Measurements from ENCODE around the gene CREG1.
"Not testable (repeated sequence)": the region's sequence is repeated elsewhere in the genome, so short reads cannot be mapped to it uniquely, and the experiment has no call there.

DNA sequence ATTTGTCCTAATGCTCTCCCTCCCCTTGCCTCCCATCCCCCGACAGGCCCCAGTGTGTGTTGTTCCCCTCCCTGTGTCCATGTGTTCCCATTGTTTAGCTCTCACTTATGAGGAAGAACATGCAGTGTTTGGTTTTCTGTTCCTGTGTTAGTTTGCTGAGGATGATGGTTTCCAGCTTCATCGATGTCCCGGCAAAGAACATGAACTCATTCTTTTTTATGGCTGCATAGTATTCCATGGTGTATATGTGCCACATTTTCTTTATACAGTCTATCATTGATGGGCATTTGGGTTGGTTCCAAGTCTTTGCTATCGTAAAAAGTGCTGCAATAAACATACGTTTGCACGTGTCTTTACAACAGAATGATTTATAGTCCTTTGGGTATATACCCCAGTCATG is 17.1 kb upstream of the CREG1 start:
- TF ChIP-seq, protein P1, sequence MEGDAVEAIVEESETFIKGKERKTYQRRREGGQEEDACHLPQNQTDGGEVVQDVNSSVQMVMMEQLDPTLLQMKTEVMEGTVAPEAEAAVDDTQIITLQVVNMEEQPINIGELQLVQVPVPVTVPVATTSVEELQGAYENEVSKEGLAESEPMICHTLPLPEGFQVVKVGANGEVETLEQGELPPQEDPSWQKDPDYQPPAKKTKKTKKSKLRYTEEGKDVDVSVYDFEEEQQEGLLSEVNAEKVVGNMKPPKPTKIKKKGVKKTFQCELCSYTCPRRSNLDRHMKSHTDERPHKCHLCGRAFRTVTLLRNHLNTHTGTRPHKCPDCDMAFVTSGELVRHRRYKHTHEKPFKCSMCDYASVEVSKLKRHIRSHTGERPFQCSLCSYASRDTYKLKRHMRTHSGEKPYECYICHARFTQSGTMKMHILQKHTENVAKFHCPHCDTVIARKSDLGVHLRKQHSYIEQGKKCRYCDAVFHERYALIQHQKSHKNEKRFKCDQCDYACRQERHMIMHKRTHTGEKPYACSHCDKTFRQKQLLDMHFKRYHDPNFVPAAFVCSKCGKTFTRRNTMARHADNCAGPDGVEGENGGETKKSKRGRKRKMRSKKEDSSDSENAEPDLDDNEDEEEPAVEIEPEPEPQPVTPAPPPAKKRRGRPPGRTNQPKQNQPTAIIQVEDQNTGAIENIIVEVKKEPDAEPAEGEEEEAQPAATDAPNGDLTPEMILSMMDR (conservative IDR thresholded peaks at IDR 0.05; ENCODE audit: low read depth in 2 of 2): not testable (repeated sequence)
- not testable (repeated sequence) for TF ChIP-seq POLR2AphosphoS5 (IDR thresholded peaks at IDR 0.05; ENCODE audit: low read depth); EZH2phosphoT487 (IDR thresholded peaks at IDR 0.05; ENCODE audit: unreplicated experiment); CREB1 (CRISPR knock-in tag; IDR thresholded peaks at IDR 0.05; ENCODE audit: low read depth); EZH2 (IDR thresholded peaks at IDR 0.05; ENCODE audit: low read depth, unreplicated experiment); STAT1 (IDR thresholded peaks at IDR 0.05; ENCODE audit: unreplicated experiment); JUNB (IDR thresholded peaks at IDR 0.05; ENCODE audit: unreplicated experiment); NANOG (IDR thresholded peaks at IDR 0.05; ENCODE audit: borderline replicate concordance)
- TF ChIP-seq, protein P2, sequence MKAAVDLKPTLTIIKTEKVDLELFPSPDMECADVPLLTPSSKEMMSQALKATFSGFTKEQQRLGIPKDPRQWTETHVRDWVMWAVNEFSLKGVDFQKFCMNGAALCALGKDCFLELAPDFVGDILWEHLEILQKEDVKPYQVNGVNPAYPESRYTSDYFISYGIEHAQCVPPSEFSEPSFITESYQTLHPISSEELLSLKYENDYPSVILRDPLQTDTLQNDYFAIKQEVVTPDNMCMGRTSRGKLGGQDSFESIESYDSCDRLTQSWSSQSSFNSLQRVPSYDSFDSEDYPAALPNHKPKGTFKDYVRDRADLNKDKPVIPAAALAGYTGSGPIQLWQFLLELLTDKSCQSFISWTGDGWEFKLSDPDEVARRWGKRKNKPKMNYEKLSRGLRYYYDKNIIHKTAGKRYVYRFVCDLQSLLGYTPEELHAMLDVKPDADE (IDR thresholded peaks at IDR 0.05): not testable (repeated sequence)
- TF ChIP-seq, protein P3, sequence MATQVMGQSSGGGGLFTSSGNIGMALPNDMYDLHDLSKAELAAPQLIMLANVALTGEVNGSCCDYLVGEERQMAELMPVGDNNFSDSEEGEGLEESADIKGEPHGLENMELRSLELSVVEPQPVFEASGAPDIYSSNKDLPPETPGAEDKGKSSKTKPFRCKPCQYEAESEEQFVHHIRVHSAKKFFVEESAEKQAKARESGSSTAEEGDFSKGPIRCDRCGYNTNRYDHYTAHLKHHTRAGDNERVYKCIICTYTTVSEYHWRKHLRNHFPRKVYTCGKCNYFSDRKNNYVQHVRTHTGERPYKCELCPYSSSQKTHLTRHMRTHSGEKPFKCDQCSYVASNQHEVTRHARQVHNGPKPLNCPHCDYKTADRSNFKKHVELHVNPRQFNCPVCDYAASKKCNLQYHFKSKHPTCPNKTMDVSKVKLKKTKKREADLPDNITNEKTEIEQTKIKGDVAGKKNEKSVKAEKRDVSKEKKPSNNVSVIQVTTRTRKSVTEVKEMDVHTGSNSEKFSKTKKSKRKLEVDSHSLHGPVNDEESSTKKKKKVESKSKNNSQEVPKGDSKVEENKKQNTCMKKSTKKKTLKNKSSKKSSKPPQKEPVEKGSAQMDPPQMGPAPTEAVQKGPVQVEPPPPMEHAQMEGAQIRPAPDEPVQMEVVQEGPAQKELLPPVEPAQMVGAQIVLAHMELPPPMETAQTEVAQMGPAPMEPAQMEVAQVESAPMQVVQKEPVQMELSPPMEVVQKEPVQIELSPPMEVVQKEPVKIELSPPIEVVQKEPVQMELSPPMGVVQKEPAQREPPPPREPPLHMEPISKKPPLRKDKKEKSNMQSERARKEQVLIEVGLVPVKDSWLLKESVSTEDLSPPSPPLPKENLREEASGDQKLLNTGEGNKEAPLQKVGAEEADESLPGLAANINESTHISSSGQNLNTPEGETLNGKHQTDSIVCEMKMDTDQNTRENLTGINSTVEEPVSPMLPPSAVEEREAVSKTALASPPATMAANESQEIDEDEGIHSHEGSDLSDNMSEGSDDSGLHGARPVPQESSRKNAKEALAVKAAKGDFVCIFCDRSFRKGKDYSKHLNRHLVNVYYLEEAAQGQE (IDR thresholded peaks at IDR 0.05; ENCODE audit: unreplicated experiment): not testable (repeated sequence)

All from GM23338 (cell line).